HepG2 (cell line): ENCODE data around the gene LINGO1. TPM values are rescaled to one million over a fixed set of nuclear protein-coding genes. Genes with fewer than 3 reads are reported as not detected.

ENCODE experiments used
- ATAC-seq: fragments of 200-7000 bp; cut with Tn5 transposase; 3 replicates; pipeline ENCODE4 v1.9.1; 2020; ENCODE audit warnings: mild to moderate bottlenecking, moderate library complexity
- BruUV-seq: library from RNA; stranded (reverse); fragments of 400-500 nt; replicated peaks from 2 replicates; lab custom pipeline; 2021; lab: Mats Ljungman, UMichigan
- CTCF ChIA-PET: fragments of 300-600 bp; formaldehyde crosslinking; extraction: SDS; loops from one replicate; lab custom pipeline; 2021; ENCODE audit warnings: low total read pairs, inconsistent platforms, low intra/inter-chr PET ratio; lab: Yijun Ruan, JAX
- POLR2A ChIA-PET: fragments of 350-600 bp; sonication (Branson Sonifier 250); formaldehyde crosslinking; loops from one replicate; lab custom pipeline; 2020; ENCODE audit warnings: antibody characterized with exemption, inconsistent platforms; lab: Yijun Ruan, JAX
- DNase-seq: peaks from one replicate; pipeline ENCODE4 v3.0.0-alpha.2; 2015; ENCODE audit warnings: low spot score
- FAIRE-seq: peaks from 3 replicates; lab custom pipeline; 2011; peaks lifted over from hg19 to GRCh38; lab: Jason Lieb, UNC
- H2AFZ ChIP-seq: one replicate; pipeline ENCODE4 v1.6.1; 2011; ENCODE audit warnings: low read length, inconsistent platforms
- H3K27ac ChIP-seq: fragments of 300-600 bp; 3 replicates; pipeline ENCODE4 v1.8.0; 2011; ENCODE audit warnings: mixed run types, mild to moderate bottlenecking, mixed read lengths, low read length, inconsistent platforms; ENCODE audit not compliant: insufficient read depth; ENCODE audit errors: extremely low read length
- H3K27me3 ChIP-seq, 2 experiments: fragments of 200-600 bp in 1 of 2; 2 replicates in 1 of 2; 3 replicates in 1 of 2; pipeline versions ENCODE4 v1.6.0 to v1.8.0; 2011; ENCODE audit warnings: low read length in 2 of 2, mild to moderate bottlenecking in 2 of 2, moderate library complexity in 2 of 2, inconsistent platforms in 1 of 2; ENCODE audit not compliant: insufficient read depth in 2 of 2, control insufficient read depth in 1 of 2
- H3K36me3 ChIP-seq, 2 experiments: fragments of 200-600 bp in 1 of 2; replicated peaks in 1 of 2; 2 replicates in 1 of 2; 3 replicates in 1 of 2; pipeline versions ENCODE4 v1.5.1 to v1.8.0; 2011; ENCODE audit warnings: low read length in 2 of 2, inconsistent platforms in 1 of 2; ENCODE audit not compliant: insufficient read depth in 2 of 2, control insufficient read depth in 1 of 2
- H3K4me1 ChIP-seq: 2 replicates; pipeline ENCODE4 v1.5.1; 2012; ENCODE audit warnings: low read length, inconsistent platforms; ENCODE audit not compliant: insufficient read depth
- H3K4me2 ChIP-seq: 2 replicates; pipeline ENCODE4 v1.6.0; 2011; ENCODE audit warnings: low read depth, low read length, inconsistent platforms
- H3K4me3 ChIP-seq, 3 experiments: fragments of 200-600 bp in 1 of 3; sonication (generic), shearing (Covaris generic) in 1 of 3; replicated peaks in 1 of 3; 2 replicates each; pipeline ENCODE4 v1.5.1; 2011 to 2016; ENCODE audit warnings: low read length in 3 of 3, inconsistent platforms in 2 of 3, low read depth in 2 of 3, mild to moderate bottlenecking in 2 of 3, control low read depth in 1 of 3, mixed read lengths in 1 of 3; ENCODE audit not compliant: insufficient read depth in 1 of 3
- H3K79me2 ChIP-seq: one replicate; pipeline ENCODE4 v1.6.1; 2011; ENCODE audit warnings: low read length, inconsistent platforms; ENCODE audit not compliant: insufficient read depth
- H3K9ac ChIP-seq: 2 replicates; pipeline ENCODE4 v1.6.0; 2011; ENCODE audit warnings: mild to moderate bottlenecking, low read depth, low read length, inconsistent platforms; ENCODE audit not compliant: insufficient read depth
- H3K9me3 ChIP-seq: 2 replicates; pipeline ENCODE4 v1.5.1; 2012; ENCODE audit warnings: mild to moderate bottlenecking, low read length
- H4K20me1 ChIP-seq: 2 replicates; pipeline ENCODE4 v1.6.0; 2011; ENCODE audit warnings: inconsistent platforms, mild to moderate bottlenecking, low read length, moderate library complexity; ENCODE audit not compliant: insufficient read depth
- MAX ChIP-seq: IDR thresholded peaks from 2 replicates; pipeline ENCODE4 v1.6.1; 2012; ENCODE audit warnings: inconsistent platforms
- REXO4 ChIP-seq: sonication (generic); formaldehyde crosslinking; IDR thresholded peaks from 2 replicates; pipeline ENCODE4 v1.8.0; 2022; ENCODE audit warnings: missing genetic modification reagents, mild to moderate bottlenecking, borderline replicate concordance
- ZMYM3 ChIP-seq: sonication (generic); formaldehyde crosslinking; IDR thresholded peaks from 2 replicates; pipeline ENCODE4 v1.5.1; 2020; ENCODE audit warnings: mild to moderate bottlenecking, missing genetic modification reagents
- ZNF263 ChIP-seq: sonication (generic); formaldehyde crosslinking; IDR thresholded peaks from 2 replicates; pipeline ENCODE4 v1.4.0; 2020; ENCODE audit warnings: missing genetic modification reagents
- ZNF609 ChIP-seq: sonication (generic); formaldehyde crosslinking; IDR thresholded peaks from 2 replicates; pipeline ENCODE4 v1.4.0; 2020; ENCODE audit warnings: mild to moderate bottlenecking, missing genetic modification reagents, borderline replicate concordance
- ZNF629 ChIP-seq: sonication (generic); formaldehyde crosslinking; conservative IDR thresholded peaks from 2 replicates; pipeline ENCODE4 v1.5.0; 2020; ENCODE audit warnings: missing genetic modification reagents
- WGBS: methylation state at CpG from one replicate; pipeline ENCODE4 v1.1.6; 2017; ENCODE audit warnings: low lambda C conversion rate; 5-methylcytosine and 5-hydroxymethylcytosine counted together
- in situ Hi-C: cut with HindIII; loops from 2 replicates; pipeline ENCODE4 v1.10.0; 2017; ENCODE audit warnings: low pct_unique_long_range_greater_than_20kb; ENCODE audit not compliant: extremely low pct_ligation_motif_present
- intact Hi-C: fragments of 100-400 bp; cut with micrococcal nuclease; formaldehyde crosslinking; loops from one replicate; pipeline ENCODE4 v1.10.0; 2022; ENCODE audit not compliant: unreplicated experiment
- polyA plus RNA-seq, 8 experiments: library from polyadenylated mRNA; depleted of rRNA in 3 of 8; stranded (reverse) in 7 of 8; unstranded in 1 of 8; fragments of >200 nt; fragmentation: Illumina TruSeq in 4 of 8; extraction: Trizol in 4 of 8; gene quantifications; 2 replicates each; pipeline versions ENCODE4 v1.2.1 to v1.2.3, GENCODE V29; 2011 to 2016; ENCODE audit warnings: low read depth in 4 of 8, missing spikeins in 1 of 8, mixed read lengths in 1 of 8; ENCODE audit not compliant: insufficient read depth in 1 of 8
- total RNA-seq, 5 experiments: library from RNA; depleted of rRNA; stranded (reverse); fragments of >200 nt; fragmentation: Illumina TruSeq; extraction: Trizol; gene quantifications; 2 replicates each; pipeline ENCODE4 v1.2.3, GENCODE V29; 2016; ENCODE audit warnings: low read depth in 1 of 5

Gene LINGO1
- total and polyA plus RNA-seq, 2 of the 13 experiments (the other 11 are each of a cell fraction or from before 2014, with no cell fraction given): 0.07 TPM; not detected in 1

DNA sequence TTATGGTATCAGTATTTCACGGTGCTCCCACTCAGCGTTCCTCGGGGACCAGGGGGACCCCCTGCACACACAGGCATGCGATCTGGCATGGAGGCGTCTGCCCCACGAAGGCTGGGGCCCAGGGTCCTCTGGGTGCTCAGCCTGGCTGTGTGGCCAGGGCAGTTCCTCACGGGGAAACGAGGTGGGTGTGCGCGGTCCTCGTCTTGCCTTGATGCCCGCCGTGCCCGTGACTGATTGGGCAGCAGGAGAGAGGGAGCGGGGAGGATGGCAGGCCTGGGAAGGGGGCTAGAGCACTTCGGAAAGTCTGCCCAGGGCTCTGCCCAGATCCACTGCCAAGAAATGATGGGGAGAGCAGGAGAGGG, 10.9 kb downstream of the LINGO1 start:
- FAIRE-seq: no peak
- in situ Hi-C loops: no loop called here

GRCh38 chr15:77620960-77621647, 11.6 kb downstream of the LINGO1 start:
- FAIRE-seq (no peak), DNase-seq (no peak), ATAC-seq (no peak)
- H3K27me3 ChIP-seq: peaks cover 0 to 5% of the 10 kb centered on the region in 2 experiments; a peak in 4 of 5 replicates
- H3K27ac ChIP-seq: no peak overlapping the region
- H3K9me3 ChIP-seq: no peaks in the 10 kb centered on the region
- BruUV-seq: no TSS peak
- H4K20me1 ChIP-seq: no peaks in the 10 kb centered on the region
- H3K4me3 ChIP-seq: no peak overlapping the region
- H3K9ac ChIP-seq: no peak overlapping the region
- TF ChIP-seq ZNF629 (CRISPR knock-in tag): peak; percentile 87
- TF ChIP-seq ZMYM3 (CRISPR knock-in tag): peak; percentile 56; the same call in 1 of the 2 replicates
- TF ChIP-seq ZNF609 (CRISPR knock-in tag): no peak
- TF ChIP-seq ZNF263 (CRISPR knock-in tag): no peak
- in situ Hi-C loops (no loop called here), intact Hi-C loops (no loop called here)
- 32% methylated on average over 3 of the region's 4 CpGs for WGBS
- H3K79me2 ChIP-seq: no peaks in the 10 kb centered on the region
- H3K36me3 ChIP-seq: no peaks in the 10 kb centered on the region
- ChIA-PET CTCF (no interaction called here), POLR2A (no interaction called here)
- no peak overlapping the region for H3K4me2 ChIP-seq
- H3K4me1 ChIP-seq: peaks cover 41% of the 10 kb centered on the region
- H2AFZ ChIP-seq: no peak overlapping the region

More for the DNA sequence above, 10.9 kb downstream of the LINGO1 start:
- ChIA-PET CTCF (no interaction called here), POLR2A (no interaction called here)
- Histone ChIP-seq H3K27ac (no peak overlapping the region), H3K4me3 (peak overlapping the region in 1 of 3 experiments; percentile 64; a peak in 2 of 6 replicates), H3K9me3 (no peaks in the 10 kb centered on the region), H2AFZ (no peak overlapping the region), H3K27me3 (peaks cover 0 to 5% of the 10 kb centered on the region in 2 experiments; a peak in 4 of 5 replicates), H3K9ac (peak overlapping the region; percentile 36; the same call in 1 of the 2 replicates), H3K4me2 (peak overlapping the region; percentile 86; the same call in 1 of the 2 replicates), H3K79me2 (no peaks in the 10 kb centered on the region), H3K36me3 (no peaks in the 10 kb centered on the region), H4K20me1 (no peaks in the 10 kb centered on the region), H3K4me1 (peaks cover 41% of the 10 kb centered on the region)
- DNase-seq (no peak), ATAC-seq (no peak)
- BruUV-seq: no TSS peak
- peak; percentile 14; the same call in 1 of the 2 replicates for TF ChIP-seq MAX
- TF ChIP-seq REXO4 (CRISPR knock-in tag): no peak
- intact Hi-C loops: no loop called here
- 61% methylated on average over 14 of the region's 16 CpGs for WGBS
